Hypothalamus (tissue), 51 donors: ENCODE data around the gene SLC4A9.
A peak's percentile ranks its signal among the peaks of the same experiment; 100 is the strongest.

Experiments
- DNase-seq, 51 donors: peaks; one replicate each; lab custom pipeline; 2025; lab: John Stamatoyannopoulos, UW

The SLC4A9 gene, protein sequence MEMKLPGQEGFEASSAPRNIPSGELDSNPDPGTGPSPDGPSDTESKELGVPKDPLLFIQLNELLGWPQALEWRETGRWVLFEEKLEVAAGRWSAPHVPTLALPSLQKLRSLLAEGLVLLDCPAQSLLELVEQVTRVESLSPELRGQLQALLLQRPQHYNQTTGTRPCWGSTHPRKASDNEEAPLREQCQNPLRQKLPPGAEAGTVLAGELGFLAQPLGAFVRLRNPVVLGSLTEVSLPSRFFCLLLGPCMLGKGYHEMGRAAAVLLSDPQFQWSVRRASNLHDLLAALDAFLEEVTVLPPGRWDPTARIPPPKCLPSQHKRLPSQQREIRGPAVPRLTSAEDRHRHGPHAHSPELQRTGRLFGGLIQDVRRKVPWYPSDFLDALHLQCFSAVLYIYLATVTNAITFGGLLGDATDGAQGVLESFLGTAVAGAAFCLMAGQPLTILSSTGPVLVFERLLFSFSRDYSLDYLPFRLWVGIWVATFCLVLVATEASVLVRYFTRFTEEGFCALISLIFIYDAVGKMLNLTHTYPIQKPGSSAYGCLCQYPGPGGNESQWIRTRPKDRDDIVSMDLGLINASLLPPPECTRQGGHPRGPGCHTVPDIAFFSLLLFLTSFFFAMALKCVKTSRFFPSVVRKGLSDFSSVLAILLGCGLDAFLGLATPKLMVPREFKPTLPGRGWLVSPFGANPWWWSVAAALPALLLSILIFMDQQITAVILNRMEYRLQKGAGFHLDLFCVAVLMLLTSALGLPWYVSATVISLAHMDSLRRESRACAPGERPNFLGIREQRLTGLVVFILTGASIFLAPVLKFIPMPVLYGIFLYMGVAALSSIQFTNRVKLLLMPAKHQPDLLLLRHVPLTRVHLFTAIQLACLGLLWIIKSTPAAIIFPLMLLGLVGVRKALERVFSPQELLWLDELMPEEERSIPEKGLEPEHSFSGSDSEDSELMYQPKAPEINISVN

DNA sequence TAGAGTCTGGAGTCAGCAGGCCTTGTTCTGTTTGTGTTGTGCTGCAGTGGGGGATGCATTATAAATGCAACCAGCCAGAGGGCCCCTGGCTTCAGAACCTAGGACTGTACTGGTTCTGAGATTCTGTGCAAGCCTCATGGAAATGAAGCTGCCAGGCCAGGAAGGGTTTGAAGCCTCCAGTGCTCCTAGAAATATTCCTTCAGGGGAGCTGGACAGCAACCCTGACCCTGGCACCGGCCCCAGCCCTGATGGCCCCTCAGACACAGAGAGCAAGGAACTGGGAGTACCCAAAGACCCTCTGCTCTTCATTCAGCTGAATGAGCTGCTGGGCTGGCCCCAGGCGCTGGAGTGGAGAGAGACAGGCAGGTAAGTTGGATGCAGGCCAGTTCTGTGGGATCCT lies at the start of gene SLC4A9:
Gene SLC4A9, plus strand, starts transcription at position 94 of the 400 bp plus-strand sequence. Its CDS starts 43 bp downstream, at position 137.
- no peak for DNase-seq

DNA sequence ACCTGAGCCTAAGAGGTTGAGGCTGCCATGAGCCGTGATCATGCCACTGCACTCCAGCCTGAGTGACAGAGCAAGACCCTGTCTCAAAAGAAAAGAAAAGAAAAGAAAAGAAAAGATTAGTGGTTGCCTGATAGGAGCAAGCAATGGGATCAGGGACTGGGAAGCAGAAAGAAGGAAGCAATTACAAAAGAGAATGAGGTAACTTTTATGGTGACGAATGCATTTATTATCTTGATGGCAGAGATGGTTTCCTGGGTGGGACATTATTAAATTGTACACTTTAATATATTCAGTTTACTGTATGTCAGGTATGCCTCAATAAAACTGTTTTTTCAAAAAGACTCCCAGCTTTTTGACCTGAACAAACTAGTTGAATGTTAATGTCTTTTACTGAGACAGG lies 49.6 kb upstream of the SLC4A9 start:
- no peak for DNase-seq

DNA sequence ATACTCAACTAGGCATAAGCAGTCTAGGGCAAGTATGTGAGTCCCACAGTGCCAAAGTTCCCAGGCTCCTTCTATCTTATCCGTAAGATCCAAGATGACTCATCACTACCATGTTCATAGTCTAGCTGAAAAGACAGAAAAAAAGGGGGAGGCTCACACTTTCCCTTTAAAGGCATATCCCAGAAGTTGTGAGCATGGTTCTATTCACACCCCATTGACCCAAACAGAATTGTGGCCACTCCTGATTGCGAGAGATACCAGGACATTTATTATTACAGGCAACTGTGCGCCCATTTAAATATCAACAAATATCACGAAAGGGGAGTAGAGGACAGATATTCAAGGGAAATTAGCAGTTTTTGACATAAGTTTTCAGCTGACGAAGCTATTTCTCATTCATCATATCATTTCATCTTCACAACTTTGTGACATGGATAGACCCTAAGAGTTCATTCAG lies 49.0 kb upstream of the SLC4A9 start:
- no peak for DNase-seq

DNA sequence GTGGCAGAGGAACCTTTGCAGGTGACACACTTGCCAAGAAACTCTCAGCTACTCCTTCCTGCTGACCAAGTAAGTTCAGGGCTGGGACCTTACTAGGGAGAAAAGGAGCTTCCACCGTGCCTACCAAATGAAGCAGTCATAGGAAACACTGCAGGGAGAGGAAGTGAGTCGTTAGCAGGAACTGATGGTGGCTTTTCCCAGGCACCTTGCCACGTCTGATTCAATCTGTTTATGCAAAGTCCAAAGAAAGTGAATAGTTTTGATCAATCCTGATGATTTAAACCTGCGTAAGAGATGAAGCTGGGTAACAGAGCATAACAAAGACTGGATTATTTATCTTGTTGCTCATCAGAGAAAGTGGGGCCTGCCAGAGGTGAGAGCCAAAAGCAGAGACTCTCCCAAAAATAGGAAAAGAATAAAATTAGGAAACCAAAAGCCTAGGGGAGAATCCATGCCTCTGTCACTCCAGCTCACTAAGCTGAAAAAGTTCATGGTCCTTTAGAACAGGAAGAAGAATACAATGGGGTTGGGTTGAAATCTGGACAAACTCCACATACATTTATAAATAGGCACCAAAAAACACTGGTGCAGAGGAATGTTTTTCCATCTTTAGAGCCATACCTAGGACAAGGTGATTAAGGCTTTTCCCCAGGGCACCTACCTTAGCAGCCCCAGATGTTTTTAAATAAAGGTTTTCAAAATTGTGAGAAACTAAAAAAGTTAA lies 47.8 kb upstream of the SLC4A9 start:
- DNase-seq, result peak in 2 of 51 donors; percentile 15 to 31

DNA sequence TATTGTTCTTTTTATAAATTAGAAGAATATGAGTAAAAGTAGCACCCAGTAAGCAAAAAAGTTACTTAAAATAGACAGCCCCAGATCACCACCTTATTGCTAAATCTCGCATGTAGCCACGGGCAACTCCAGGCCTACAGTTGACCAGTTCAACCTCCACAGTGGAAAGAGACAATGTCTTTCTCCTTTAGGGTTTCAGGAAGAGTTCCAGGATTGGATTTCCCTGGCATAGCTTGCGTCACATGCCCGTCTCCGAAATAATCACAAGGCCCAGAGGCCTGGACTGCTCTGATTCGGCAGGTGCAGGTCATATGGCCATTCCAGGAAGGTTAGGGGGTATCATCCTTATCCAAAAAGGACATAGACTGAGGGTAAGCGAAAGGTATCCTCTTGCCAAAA lies 47.2 kb upstream of the SLC4A9 start:
- DNase-seq, result no peak

DNA sequence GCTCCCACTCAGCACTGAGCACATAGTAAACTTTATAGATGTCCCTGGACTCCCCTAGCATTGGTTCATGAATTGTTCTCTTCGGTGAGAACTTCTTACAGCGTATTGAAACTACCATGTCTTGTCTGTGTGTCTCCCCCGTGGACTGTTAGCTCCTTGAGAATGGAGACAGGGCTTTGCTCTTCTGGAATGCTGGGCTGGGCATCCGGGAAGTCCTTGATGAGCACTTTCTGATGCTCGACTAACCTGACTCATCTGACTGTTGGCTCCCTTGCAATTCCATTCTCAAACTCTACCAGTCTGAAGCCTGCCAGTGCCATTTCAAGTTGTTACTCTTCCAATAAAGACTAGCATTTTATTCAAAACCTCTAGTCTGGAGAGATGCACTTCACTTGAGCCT lies 42.1 kb upstream of the SLC4A9 start:
- no peak for DNase-seq

DNA sequence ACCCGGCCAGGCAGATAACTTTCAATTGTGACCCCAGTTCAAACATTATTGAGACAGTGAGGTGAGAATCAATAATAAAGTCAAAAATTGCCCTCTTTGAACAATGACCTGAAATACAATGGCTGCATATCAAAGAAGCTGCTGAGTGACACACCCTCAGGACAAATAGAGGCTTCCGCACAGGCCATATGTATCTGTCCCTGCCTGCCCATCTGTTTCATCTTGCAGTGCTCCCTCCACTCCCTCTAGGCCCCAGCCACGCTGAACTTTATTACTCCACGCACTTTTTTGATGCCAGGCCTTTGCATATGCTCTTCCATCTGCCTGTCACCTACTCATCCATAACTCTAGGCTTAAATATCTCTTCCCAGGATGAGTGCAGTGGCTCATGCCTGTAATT lies 41.2 kb upstream of the SLC4A9 start:
- DNase-seq, result no peak

DNA sequence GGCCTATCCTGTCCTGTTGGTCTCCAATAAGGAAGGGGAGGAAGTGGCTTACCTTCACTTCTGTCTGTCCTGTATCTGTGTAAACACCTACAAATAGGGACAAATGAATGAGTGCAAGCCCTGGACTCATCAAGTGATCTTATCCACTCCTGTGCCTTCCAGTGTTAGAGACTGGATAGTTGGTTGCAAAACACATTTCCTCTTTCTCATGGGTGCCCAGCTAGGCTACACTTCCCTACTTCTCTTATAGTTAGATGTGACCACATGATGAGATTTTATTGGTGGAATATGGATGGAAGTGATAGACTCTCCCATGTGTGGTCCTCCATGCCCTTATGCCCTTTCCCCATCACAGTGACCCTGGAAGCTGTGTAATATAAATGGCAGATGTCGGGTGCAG lies 40.2 kb upstream of the SLC4A9 start:
- DNase-seq, result no peak

DNA sequence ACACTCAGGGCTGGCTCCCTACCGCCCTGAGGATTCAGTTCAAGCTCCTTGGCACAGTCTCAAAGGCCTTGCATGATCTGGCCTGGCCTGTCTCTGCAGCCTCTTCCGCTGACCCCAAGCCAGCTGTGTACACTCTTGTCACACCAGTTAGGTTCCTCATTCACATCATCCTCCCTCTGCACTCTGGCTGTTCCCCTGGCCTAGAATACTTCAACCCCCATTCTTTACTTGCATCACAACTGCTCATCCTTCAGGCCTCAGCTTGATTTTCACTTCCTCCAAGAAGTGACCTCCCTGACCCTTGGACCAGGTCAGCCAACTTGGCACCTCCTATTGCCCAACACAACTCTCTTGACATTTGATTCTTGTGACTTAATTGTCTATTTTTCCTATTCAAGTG lies 38.2 kb upstream of the SLC4A9 start:
- peak in 27 of 51 donors; percentile 5 to 57 (median 24) for DNase-seq

DNA sequence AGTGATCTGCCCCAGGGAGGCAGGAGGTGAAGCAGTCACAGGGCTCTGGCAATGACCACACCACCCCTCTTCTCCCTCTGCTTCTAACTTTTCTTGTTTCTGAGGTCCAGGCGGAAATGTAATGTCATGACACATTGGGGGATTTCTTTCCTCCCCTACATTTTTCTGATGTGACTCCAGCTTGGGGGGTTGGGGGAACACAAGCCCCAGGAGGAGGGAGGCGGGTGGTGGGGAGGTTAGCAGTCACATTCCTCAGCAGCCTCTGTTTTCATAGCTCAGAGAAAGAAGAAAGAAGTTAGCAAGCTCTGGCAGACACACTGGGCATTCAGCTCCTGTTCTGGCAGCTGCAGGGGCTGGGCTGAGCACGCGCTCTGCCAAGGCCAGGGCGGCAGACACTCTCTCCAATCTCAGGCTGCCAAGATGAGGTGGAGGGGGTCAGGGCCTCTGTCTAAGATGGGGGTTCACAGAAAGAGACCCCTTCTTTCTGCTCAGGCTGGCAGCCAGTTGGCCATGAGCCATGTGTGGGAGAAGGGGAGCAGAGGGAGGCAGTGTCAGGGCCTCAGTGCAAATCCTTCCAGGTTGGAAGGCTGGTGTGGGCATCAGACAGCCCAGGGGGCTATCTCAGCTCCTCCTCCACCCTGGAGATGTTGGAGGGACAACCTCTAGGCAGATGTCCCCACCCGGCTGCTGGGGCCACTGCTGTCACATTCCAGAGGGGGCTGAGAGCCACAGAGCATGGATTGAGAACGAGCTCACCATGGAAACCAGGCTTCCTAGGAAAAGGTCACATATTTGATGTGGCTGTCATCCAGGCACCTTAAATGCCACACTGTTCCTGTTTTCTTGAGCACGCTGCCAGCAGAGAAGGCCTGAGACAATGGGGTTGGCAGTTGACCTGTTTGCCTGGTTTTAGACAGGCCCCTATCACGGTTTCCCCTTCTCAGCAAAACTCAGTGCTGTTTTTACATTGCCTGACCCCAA lies 37.0 kb upstream of the SLC4A9 start:
- peak in 40 of 51 donors; percentile 12 to 76 (median 42) for DNase-seq

DNA sequence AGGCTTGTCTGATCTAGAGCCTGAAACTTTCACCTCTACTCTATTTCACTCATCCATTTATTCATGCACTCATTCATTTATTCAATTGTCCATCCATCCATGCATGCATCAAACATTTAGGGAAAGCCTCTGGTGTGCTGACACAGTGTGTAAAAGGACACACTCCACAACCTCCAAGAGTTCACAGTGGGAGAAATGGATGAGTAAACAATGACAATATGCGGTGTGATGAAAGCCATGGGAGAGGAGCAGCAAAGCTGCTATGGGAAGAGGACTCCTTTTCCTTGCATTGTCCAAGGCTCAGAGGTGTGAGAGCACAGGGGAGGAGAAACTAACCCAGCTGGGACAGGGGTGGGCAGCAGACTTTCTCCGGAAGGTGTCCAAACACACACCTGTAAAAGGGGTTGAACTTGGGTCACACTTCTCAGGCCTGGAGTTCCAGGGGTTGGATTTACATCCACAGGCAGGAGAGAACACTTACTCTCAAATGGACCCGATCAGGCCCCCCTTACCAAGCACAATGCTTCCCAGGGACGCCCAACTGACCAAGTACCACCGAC lies 35.9 kb upstream of the SLC4A9 start:
- no peak for DNase-seq

DNA sequence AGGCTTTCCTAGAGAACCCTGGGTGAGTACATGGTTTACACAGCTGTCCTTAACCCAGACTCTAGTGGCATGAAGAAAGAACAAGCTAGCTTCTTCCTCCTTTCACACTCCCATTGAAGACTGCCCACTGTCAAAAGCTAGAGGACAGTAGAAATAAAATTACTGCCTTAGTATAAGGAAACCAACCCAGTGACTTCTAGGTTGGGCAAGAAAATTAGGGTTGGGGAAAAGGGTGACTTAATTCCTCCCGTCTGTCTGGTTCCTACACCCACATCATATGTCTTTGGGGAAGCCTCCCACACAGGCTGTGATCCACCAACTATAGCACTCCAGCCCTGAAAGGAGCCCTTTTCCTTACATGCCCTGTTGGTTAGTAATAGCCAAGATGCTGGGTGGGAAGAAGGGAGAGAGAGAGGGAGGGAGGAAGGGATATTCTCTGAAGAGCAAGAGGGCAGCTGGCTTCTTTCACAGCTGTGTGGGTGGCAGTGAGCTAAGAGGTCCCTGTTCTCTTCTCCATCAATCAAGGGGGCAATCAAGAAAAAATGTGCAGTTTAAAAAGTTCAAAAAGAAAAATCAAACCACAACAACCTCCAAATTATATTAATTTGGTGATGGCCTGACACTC lies 35.3 kb upstream of the SLC4A9 start:
- no peak for DNase-seq

DNA sequence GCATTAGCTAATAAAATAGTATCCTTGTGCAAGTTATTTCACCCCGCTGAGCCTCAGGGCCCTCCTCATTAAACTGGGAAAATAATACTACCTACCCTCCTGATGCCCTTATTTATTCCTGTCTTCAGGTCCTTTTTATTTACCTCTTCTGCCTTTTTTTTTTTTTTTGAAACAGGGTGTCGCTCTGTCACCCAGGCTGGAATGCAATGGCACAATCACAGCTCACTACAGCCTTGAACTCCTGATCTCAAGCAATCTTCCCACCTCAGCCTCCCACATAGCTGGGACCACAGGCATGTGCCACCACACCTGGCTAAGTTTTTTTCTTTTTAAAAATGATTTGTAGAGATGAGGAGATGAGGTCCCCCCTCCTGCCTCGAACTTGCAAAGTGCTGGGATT lies 34.5 kb upstream of the SLC4A9 start:
- DNase-seq, result no peak

DNA sequence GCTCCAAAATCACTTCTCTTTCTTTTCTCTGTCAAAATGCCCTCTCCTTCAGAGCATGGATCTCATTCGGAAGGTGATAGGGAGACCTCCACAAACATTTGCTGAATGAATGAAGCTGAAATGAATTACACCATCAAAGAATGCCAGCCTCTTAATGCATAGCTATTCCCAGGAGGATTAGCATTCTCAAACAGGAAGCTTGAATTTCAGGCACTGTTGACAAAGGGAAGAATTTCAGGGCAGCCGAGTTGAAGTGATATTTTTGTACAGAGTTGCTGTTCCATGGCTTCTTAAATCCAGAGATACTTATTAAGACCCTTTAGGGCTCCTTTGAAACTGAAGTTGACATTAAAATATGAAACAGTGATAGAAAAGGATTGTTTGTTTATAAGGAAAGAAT lies 32.4 kb upstream of the SLC4A9 start:
- no peak for DNase-seq

DNA sequence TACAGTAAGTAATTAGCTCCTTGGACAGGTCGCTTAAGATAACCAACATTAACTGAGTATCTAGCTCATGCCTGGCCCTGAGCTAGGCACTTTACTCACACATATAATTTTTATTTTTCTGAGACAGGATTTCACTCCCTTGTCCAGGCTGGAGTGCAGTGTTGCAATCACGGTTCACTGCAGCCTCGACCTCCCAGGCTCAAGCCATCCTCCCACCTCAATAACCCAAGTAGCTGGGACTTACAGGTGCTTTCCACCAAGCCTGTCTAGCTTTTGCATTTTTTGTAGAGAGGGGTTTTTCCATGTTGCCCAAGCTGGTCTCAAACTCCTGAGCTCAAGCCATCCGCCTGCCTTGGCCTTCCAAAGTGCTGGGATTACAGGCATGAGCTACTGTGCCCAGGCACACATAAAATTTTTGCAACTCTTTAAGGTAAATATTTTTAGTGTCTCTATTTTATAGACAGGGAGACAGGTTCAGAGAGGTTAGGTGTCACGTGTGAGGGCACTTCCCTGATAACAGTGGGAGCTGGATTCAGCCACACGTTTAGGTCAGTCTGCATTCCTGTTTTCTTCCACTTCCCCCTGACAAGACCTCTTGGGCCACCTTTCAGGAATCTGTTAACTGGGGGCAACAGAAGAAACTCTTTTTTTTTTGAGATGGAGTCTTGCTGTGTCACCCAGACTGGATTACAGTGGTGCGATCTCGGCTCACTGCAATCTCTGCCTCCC lies 31.8 kb upstream of the SLC4A9 start:
- no peak for DNase-seq

DNA sequence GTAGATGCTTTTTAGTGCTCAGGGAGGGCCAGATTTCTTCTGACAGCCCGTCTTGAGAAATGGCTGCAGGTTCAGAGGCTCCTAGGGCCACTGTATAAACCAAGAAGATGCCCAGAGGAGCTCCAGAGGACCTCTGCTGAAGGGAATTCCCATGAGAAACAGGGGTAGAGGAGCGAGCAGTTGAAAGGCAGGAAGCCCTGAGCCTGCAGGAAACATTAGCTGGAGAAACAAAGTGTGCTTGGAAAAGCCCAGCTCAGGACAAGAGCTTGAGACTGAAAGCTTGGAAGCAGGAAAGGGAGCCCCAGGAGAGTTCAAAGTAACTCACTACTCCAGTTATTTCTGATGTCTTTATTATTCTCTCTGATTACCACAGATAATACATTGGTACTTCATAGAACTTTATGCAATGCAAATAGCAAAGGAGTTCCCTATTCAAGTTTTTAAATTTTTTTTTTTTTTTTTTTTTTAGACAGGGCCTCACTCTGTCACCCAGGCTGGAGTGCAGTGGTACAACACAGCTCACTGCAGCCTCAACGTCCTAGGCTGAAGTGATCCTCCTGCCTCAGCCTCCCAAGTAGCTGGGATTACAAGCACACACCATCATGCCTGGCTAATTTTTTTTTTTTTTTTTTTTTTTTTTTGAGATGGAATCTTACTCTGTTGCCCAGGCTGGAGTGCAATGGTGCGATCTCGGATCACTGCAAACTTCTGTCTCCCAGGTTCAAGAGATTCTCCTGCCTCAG lies 30.1 kb upstream of the SLC4A9 start:
- no peak for DNase-seq

DNA sequence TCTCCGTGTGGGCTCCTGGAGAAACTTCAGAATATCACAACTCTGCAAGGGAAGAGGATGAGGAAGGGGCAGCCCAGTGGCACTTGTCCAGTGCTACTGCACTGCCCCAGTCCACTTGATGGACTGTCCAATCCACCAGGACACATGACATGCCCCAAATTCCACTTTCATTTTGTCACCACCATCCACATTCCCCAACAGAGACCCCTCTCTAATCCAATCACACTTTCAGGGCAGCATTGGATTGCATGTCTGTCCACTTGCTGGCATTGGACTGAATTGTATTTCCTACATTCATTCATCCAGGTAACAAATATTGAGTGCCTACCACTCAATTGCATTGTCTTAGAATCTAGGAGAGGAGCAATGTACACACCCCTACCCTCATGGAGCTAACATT lies 28.4 kb upstream of the SLC4A9 start:
- DNase-seq, result no peak
